DMS153 treated with DMSO at 0.1 percent for 48 hours (cell line): ENCODE results near the gene CREBBP.

Experiments
- DNase-seq: peaks from one replicate; lab custom pipeline; 2025; ENCODE audit not compliant: unreplicated experiment; lab: John Stamatoyannopoulos, UW

Gene CREBBP

GRCh38 chr16:3681206-3681605 lies 199.3 kb downstream of the CREBBP start:
- no peak for DNase-seq

- DNase-seq, result no peak
Measured at GRCh38 chr16:3677994-3678393, 202.5 kb downstream of the CREBBP start.

DNA sequence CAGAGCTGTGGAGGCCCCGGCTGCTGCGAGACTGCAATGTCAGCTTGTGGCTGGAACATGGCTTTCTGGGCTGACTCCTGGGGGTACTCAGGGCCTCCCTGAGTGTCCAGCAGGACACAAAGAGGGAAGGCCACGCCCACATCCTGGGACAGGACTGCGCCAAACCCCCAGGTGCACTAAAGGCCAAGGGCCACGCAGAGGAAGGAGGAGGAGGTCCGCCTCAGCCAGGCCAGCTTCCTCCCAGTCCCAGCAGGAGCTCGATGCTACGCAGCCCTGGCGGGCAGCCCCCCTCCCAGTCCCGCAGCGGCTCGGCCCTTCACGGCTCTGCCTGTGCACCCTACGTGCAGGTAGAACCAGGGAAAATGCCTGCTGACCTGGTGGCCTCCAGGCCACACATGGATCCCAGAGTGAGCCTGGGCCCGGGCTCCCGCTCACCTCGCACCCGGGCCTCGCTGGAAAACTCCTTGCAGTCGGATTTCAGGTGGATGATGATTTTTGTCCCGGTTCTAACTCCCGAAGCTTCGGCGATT lies 204.8 kb downstream of the CREBBP start:
- DNase-seq, result no peak
